Posterior cingulate gyrus (tissue), 11 donors: ENCODE data around the gene ZFPM1.
"Not testable (repeated sequence)": the region's sequence is repeated elsewhere in the genome, so short reads cannot be mapped to it uniquely, and the experiment has no call there.

Source experiments
- DNase-seq, 10 donors: peaks; one replicate each; pipeline versions ENCODE4 v3.0.0 to v3.0.0-alpha.2; 2020 to 2021; ENCODE audit warnings: mixed read lengths in 3 of 10
- intact Hi-C: fragments of 100-400 bp; cut with DNase I; formaldehyde crosslinking; loops from one replicate; pipeline ENCODE4 v1.15.1; 2023

The ZFPM1 gene

DNA sequence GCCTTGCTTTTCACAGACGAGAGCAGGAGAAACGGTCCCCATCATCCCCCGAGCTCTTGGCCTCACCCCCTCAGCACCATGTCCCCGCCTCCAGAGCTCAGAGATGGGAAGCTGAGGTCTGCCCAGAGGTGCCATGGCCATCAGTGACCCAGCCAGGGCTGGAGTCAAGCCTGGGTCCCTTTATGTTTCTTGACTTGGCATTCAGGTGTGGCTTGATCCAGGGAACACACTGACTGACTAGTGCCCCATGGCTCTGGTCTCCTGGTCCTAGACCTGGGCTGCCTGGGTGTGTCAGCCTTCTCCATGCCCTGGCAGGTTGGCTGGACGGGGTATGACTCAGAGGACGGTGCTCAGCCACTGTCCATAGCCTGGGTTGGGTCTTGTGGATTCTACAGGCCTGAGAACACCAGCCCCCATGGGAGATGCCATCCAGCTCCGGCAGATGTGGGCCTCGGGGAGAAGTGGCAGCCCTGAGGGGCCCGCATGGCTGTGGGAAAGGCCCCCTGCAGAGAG lies 54.2 kb downstream of the ZFPM1 start:
- DNase-seq, result no peak
- intact Hi-C loops, result no loop called here

GRCh38 chr16:88508376-88508867 lies 55.3 kb downstream of the ZFPM1 start:
- intact Hi-C loops, result no loop called here
- DNase-seq, result no peak

- intact Hi-C loops, result no loop called here
- DNase-seq, result no peak
These were observed 56.0 kb downstream of the ZFPM1 start for GRCh38 chr16:88508868-88509748.

DNA sequence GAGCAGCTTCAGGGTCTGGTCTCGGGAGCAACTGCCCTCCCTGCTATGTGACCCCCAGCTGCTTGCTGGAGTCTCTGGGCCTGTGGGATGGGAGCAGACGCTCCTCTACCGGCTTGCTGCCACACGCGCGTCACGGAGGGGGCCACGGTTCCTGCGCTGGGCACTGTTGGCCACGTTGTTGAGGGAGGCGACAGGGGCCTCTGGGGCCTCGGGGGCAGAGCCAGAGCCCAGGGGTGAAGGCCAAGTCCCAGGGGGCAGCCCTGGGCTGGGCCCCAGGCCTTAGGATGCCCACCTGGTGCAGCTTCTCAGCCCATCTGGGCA lies 56.6 kb downstream of the ZFPM1 start:
- DNase-seq, result no peak
- intact Hi-C loops, result loop anchor here (5.0 kb wide), 1 partner anchor 47 kb away; no protein-coding TSS in a partner anchor

GRCh38 chr16:88510091-88510994 lies 57.3 kb downstream of the ZFPM1 start:
- intact Hi-C loops, result loop anchor here (5.0 kb wide), 1 partner anchor 48 kb away; no protein-coding TSS in a partner anchor
- DNase-seq, result no peak

DNA sequence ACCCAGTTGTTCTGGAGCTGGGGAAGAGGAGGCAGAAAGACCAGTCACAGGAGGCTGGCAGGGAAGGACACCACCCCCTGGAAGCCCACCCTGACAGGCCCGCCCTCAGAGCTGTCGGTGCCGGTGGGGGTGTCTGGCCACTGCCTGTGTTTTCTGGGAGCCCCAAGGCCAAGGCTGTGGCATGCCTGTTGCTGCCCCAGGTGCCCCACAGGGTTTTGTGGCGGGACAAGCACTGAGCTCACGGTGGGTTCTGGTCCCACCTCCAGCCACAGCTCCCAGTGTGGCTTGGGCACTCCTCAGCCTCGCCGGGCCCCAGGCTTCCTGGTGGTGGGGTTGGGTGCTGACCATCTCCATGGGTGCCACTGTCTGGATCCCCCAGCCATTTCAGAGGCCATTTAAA lies 58.0 kb downstream of the ZFPM1 start:
- intact Hi-C loops, result loop anchor here (5.0 kb wide), 1 partner anchor 49 kb away; no protein-coding TSS in a partner anchor
- no peak for DNase-seq

DNA sequence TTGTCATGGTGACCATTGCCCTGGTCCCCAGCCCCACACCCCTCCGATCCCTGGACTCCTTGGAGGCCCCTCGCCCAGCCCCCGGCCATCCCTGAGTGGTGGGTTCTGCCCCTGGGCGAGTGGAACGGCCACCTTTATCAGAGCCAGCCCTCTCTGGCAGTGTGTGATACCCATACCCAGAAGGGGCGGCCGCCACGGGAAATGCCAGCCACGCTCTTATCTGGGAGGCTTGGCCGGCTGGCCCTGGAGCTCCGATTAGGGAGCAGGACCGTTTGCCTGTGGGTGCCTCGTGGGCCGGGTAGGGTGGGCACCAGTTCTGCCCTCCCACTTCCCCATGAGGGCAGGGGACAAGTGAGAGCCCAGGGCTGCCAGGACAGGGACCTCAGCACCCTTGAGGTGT lies 58.8 kb downstream of the ZFPM1 start:
- no peak for DNase-seq
- intact Hi-C loops, result loop anchor here (5.0 kb wide), 1 partner anchor 50 kb away; no protein-coding TSS in a partner anchor

DNA sequence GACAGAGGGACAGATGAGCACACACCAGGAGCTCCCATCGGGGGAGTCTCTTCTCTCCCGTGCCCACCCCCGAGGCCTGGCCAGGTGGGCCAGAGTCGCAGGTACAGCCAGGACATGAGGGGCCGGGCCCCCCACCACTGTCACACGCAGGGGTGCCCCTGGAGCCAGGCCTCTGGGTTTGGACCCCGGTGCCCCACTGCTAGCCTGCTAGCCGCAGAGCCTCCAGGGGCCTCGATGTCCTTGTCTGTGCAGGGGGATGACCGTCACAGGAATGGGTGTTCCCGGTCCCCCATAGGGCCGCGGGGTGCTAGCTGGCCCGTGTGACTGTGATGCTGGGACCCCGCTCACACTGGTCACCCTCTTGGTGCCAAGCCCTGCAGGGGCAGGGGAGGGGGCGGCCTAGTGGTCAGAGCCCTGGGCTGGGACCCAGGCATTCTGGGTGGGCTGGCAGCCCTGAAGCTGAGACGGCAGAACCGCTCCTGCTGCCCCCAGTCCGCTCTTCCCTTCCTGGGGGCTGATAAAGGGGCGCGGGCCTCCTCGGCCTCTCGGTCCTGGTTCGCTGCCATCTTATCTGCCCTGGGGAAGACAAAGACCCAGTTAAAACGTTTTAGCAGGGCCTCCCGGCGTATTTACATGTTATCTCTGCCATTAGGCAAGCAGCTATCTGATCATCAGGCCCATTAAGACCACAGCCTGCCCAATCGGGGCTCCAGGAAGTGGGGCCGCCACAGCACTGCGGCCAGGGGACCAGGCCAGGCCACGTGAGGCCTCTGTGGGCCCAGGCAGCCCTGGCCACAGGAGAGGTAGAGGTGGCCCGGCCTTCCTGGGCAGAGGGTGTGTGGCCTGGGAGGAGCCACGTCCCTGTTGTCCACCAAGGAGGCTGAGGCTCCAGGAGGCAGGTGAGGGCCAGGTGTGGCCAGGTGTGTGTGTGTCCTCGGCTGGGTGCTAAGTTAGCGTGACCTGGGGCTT lies 59.9 kb downstream of the ZFPM1 start:
- intact Hi-C loops, result loop anchor here (5.0 kb wide), 1 partner anchor 51 kb away; no protein-coding TSS in a partner anchor

GRCh38 chr16:88514070-88514469 lies 61.0 kb downstream of the ZFPM1 start:
- intact Hi-C loops, result loop anchor here (5.0 kb wide), 1 partner anchor 52 kb away; no protein-coding TSS in a partner anchor
- DNase-seq, result no peak

More for the DNA sequence above, 59.9 kb downstream of the ZFPM1 start:
- DNase-seq, result no peak

GRCh38 chr16:88514526-88515232 lies 61.6 kb downstream of the ZFPM1 start:
- intact Hi-C loops, result loop anchor here (5.0 kb wide), 1 partner anchor 52 kb away; no protein-coding TSS in a partner anchor
- no peak for DNase-seq

DNA sequence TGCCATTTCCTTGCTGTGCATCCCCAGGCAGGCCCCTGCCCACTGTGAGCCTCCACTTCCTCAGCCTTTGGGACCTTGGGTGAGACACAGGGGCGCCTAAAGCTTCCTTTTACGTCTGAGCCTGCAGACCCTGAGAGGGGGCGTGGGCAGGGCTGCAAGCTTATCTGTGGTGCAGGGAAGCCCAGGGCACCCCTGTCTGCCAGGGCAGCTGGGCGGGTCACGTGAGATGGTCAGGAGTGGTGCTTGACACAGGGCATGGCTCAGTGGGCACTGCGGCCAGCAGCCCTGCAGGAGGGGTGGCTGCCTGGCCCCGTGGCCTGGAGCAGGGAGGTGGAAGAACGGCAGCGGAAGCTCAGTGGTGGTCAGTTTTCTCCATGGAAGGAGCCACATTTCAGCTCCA lies 62.3 kb downstream of the ZFPM1 start:
- DNase-seq, result no peak
- intact Hi-C loops, result no loop called here

DNA sequence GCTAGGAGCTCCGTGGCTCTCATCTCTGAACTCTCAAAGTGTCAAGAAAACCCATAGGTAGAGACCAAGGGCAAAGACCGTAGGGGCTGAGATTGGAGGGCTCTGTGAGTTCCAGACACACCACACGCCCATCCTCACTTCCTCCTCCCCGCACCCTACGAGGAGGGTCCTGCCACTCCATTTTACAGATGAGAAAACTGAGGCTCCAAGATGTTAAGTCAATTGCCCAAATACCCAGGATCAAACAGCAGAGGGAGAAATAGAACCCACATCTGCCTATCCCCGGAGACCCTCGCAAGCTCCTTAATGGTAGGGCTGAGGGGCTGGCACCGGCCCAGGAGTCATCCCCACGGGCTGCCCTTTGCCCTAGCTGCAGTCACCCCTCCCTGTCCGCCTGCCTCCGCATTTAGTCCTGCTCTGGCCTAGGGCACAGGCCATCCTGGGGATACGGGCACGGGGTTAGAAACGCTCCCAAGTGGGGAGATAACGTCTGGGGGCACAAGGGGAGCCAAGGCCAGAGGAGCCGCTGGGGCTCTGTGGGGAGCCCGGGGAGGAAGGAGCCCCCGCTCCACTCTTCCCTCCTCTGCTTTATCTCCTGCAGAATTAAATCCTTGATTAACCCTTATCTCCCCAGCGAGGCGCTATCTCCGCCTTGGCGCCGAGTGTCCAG lies 63.0 kb downstream of the ZFPM1 start:
- no peak for DNase-seq
- intact Hi-C loops, result no loop called here

- DNase-seq, result no peak
- intact Hi-C loops, result no loop called here
These were observed 63.6 kb downstream of the ZFPM1 start for GRCh38 chr16:88516601-88517061.

DNA sequence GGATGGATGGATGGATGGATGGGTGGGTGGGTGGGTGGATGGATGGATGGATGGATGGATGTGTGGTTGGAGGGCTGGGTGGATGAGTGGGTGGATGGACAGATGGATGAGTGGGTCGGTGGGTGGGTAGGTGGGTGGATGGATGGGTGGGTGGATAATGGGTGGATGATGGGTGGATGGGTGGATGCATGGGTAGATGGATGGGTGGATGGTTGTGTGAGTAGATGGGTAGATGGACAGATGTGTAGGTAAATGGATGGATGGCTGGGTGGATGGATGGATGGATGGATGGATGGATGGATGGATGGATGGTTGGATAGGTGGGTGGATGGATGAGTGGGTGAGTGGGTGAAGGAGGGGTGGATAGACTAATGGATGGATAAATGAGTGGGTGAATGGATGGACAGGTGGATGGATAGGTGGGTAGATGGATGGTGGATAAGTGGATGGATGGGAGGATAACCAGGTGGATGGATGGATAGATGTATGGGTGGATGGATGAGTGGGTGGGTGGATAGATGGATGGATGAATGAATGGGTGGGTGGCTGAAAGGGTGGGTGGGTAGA lies 64.2 kb downstream of the ZFPM1 start:
- DNase-seq, intact Hi-C loops: not testable (repeated sequence)

- DNase-seq, intact Hi-C loops: not testable (repeated sequence)
These were observed 65.5 kb downstream of the ZFPM1 start for GRCh38 chr16:88518411-88519111.

- intact Hi-C loops, result no loop called here
- DNase-seq, result no peak
These were observed 66.2 kb downstream of the ZFPM1 start for GRCh38 chr16:88519240-88519639.

GRCh38 chr16:88519938-88520653 lies 67.0 kb downstream of the ZFPM1 start:
- intact Hi-C loops, result no loop called here
- DNase-seq, result no peak
